ENCODE results near the gene GOLGA8O. TPM values are rescaled to one million over a fixed set of nuclear protein-coding genes. Genes with fewer than 3 reads are reported as not detected.

GOLGA8O gene
- total RNA-seq: not detected in 2 replicates

GRCh38 chr15:32455534-32455933, at the start of gene GOLGA8O:
TSS of gene GOLGA8O (minus strand) at chr15:32455634. CDS start at chr15:32455536, 98 bp downstream.

GRCh38 chr15:32403192-32403591, 52.2 kb downstream of the GOLGA8O start, which contains the start of gene GOLGA8K:
TSS of gene GOLGA8K (minus strand) at chr15:32403292. CDS start at chr15:32403194, 98 bp downstream.

Other genes starting within 250 kb of the GOLGA8O start
- gene GOLGA8K, start 52.3 kb downstream of the GOLGA8O start, total RNA-seq: 0.07 TPM in 1 of 2 replicates, not detected in the other
- gene GOLGA8N, start 137.8 kb upstream of the GOLGA8O start, total RNA-seq: 0.65 and 1.4 TPM in 2 replicates
- gene ARHGAP11A, start 159.9 kb upstream of the GOLGA8O start, total RNA-seq: 14.6 and 19.1 TPM in 2 replicates
- gene SCG5, start 186.1 kb upstream of the GOLGA8O start, total RNA-seq: 1.3 and 4.4 TPM in 2 replicates

All from airway epithelial cell (primary cell).